Thyroid gland (tissue), 4 donors: ENCODE measurements around the gene RRAD.

ENCODE experiments used
- CTCF ChIP-seq, 6 experiments: fragments of 200-600 bp in 3 of 6; fragments of 450-650 bp in 3 of 6; sonication (generic) in 3 of 6; IDR thresholded peaks; one replicate each; pipeline ENCODE4 v1.5.1; 2016 to 2019; ENCODE audit warnings: antibody characterized with exemption in 6 of 6, mild to moderate bottlenecking in 2 of 6, inconsistent platforms in 1 of 6, moderate library complexity in 1 of 6
- POLR2A ChIP-seq, 2 donors: fragments of 450-650 bp; IDR thresholded peaks; one replicate each; pipeline ENCODE4 v1.6.1; 2017; ENCODE audit warnings: antibody characterized with exemption in 2 of 2, mild to moderate bottlenecking in 2 of 2, moderate library complexity in 1 of 2

- TF ChIP-seq CTCF (IDR thresholded peaks at IDR 0.05) (no peak), POLR2A (IDR thresholded peaks at IDR 0.05) (no peak)
Observed at GRCh38 chr16:66902648-66903543, 22.4 kb downstream of the RRAD start.
